H9 (cell line): ENCODE data around the gene ZFR2. TPM values are rescaled to one million over a fixed set of nuclear protein-coding genes. Genes with fewer than 3 reads are reported as not detected.

Experiments
- DNase-seq: peaks from one replicate; pipeline ENCODE4 v3.0.0-alpha.2; 2017
- H2AFZ ChIP-seq: one replicate; pipeline ENCODE4 v1.6.1; 2013; ENCODE audit warnings: mild to moderate bottlenecking, low read length, control low read depth, moderate library complexity
- H2AK5ac ChIP-seq: 2 replicates; pipeline ENCODE4 v1.6.1; 2013; ENCODE audit warnings: low read length, control low read depth, mixed read lengths; ENCODE audit not compliant: insufficient read length
- H2BK120ac ChIP-seq: one replicate; pipeline ENCODE4 v1.6.1; 2013; ENCODE audit warnings: low read depth, mild to moderate bottlenecking, low read length, control low read depth, inconsistent platforms; ENCODE audit not compliant: poor library complexity, severe bottlenecking
- H2BK12ac ChIP-seq: 2 replicates; pipeline ENCODE4 v1.6.1; 2013; ENCODE audit warnings: low read length, control low read depth, mixed read lengths, low read depth; ENCODE audit not compliant: insufficient read length
- H2BK15ac ChIP-seq: 2 replicates; pipeline ENCODE4 v1.6.1; 2013; ENCODE audit warnings: low read depth, low read length, control low read depth
- H2BK20ac ChIP-seq: one replicate; pipeline ENCODE4 v1.6.1; 2013; ENCODE audit warnings: low read depth, mild to moderate bottlenecking, low read length, control low read depth, inconsistent platforms; ENCODE audit not compliant: poor library complexity, severe bottlenecking
- H2BK5ac ChIP-seq: 2 replicates; pipeline ENCODE4 v1.6.1; 2013; ENCODE audit warnings: low read length, control low read depth, mixed read lengths; ENCODE audit not compliant: insufficient read length
- H3K14ac ChIP-seq: 2 replicates; pipeline ENCODE4 v1.6.1; 2013; ENCODE audit warnings: low read length, control low read depth; ENCODE audit not compliant: insufficient read depth
- H3K18ac ChIP-seq: 2 replicates; pipeline ENCODE4 v1.6.1; 2013; ENCODE audit warnings: low read depth, mild to moderate bottlenecking, mixed read lengths, low read length, control low read depth; ENCODE audit not compliant: insufficient read length
- H3K23ac ChIP-seq: 2 replicates; pipeline ENCODE4 v1.6.1; 2013; ENCODE audit warnings: low read length, control low read depth, mixed read lengths, low read depth; ENCODE audit not compliant: insufficient read length
- H3K23me2 ChIP-seq: 2 replicates; pipeline ENCODE4 v1.6.1; 2013; ENCODE audit warnings: low read depth, mild to moderate bottlenecking, mixed read lengths, low read length, control low read depth; ENCODE audit not compliant: insufficient read length, poor library complexity, severe bottlenecking
- H3K27ac ChIP-seq: 2 replicates; pipeline ENCODE4 v1.5.1; 2013; ENCODE audit warnings: low read length, control low read depth, mixed read lengths, low read depth; ENCODE audit not compliant: insufficient read length
- H3K27me3 ChIP-seq: 2 replicates; pipeline ENCODE4 v1.6.1; 2013; ENCODE audit warnings: low read length, control low read depth, inconsistent platforms; ENCODE audit not compliant: insufficient read depth
- H3K4ac ChIP-seq: 2 replicates; pipeline ENCODE4 v1.6.1; 2013; ENCODE audit warnings: low read depth, mild to moderate bottlenecking, control low read depth, inconsistent platforms, low read length, moderate library complexity
- H3K4me1 ChIP-seq: 2 replicates; pipeline ENCODE4 v1.6.1; 2013; ENCODE audit warnings: low read length, control low read depth, inconsistent platforms; ENCODE audit not compliant: insufficient read depth
- H3K4me2 ChIP-seq: 2 replicates; pipeline ENCODE4 v1.6.1; 2013; ENCODE audit warnings: low read length, control low read depth, mixed read lengths; ENCODE audit not compliant: insufficient read length, insufficient read depth
- H3K56ac ChIP-seq: 2 replicates; pipeline ENCODE4 v1.6.1; 2013; ENCODE audit warnings: low read depth, mild to moderate bottlenecking, mixed read lengths, low read length, control low read depth; ENCODE audit not compliant: insufficient read length
- H3K79me1 ChIP-seq: 2 replicates; pipeline ENCODE4 v1.6.1; 2013; ENCODE audit warnings: low read depth, mild to moderate bottlenecking, moderate library complexity, low read length, control low read depth, inconsistent platforms; ENCODE audit not compliant: insufficient read depth, poor library complexity, severe bottlenecking
- H3K79me2 ChIP-seq: 2 replicates; pipeline ENCODE4 v1.6.1; 2013; ENCODE audit warnings: low read length, control low read depth, inconsistent platforms; ENCODE audit not compliant: insufficient read depth
- H3K9ac ChIP-seq: 2 replicates; pipeline ENCODE4 v1.6.1; 2013; ENCODE audit warnings: low read length, control low read depth, mixed read lengths; ENCODE audit not compliant: insufficient read length; ENCODE audit errors: extremely low read depth
- H3K9me3 ChIP-seq: one replicate; pipeline ENCODE4 v1.6.1; 2013; ENCODE audit warnings: low read depth, low read length, inconsistent platforms; ENCODE audit not compliant: control insufficient read depth
- H3T11ph ChIP-seq: one replicate; pipeline ENCODE4 v1.6.1; 2013; ENCODE audit warnings: mild to moderate bottlenecking, low read length, control low read depth, inconsistent platforms
- H4K20me1 ChIP-seq: one replicate; pipeline ENCODE4 v1.6.1; 2013; ENCODE audit not compliant: control insufficient read depth, insufficient read length, insufficient read depth
- H4K5ac ChIP-seq: 2 replicates; pipeline ENCODE4 v1.6.1; 2013; ENCODE audit warnings: low read depth, mild to moderate bottlenecking, mixed read lengths, low read length, control low read depth; ENCODE audit not compliant: insufficient read length
- H4K8ac ChIP-seq: replicated peaks from 2 replicates; pipeline ENCODE4 v1.6.1; 2013; ENCODE audit warnings: low read length, control low read depth, mixed read lengths, low read depth; ENCODE audit not compliant: insufficient read length
- H4K91ac ChIP-seq: 2 replicates; pipeline ENCODE4 v1.6.1; 2013; ENCODE audit warnings: low read depth, mild to moderate bottlenecking, moderate library complexity, mixed read lengths, low read length, control low read depth; ENCODE audit not compliant: insufficient read length
- H3K27ac Mint-ChIP-seq, 3 experiments: 2 replicates in 2 of 3; 3 replicates in 1 of 3; pipeline ENCODE4 v1.8.0; 2020 to 2021; ENCODE audit warnings: mixed read lengths in 3 of 3, mild to moderate bottlenecking in 1 of 3, moderate library complexity in 1 of 3
- H3K27me3 Mint-ChIP-seq: 2 replicates; pipeline ENCODE4 v1.8.0; 2021; ENCODE audit warnings: low read depth, mild to moderate bottlenecking, moderate library complexity, mixed read lengths
- H3K36me3 Mint-ChIP-seq, 3 experiments: 2 replicates in 2 of 3; 3 replicates in 1 of 3; pipeline ENCODE4 v1.8.0; 2020 to 2021; ENCODE audit warnings: low read depth in 3 of 3, mixed read lengths in 3 of 3; ENCODE audit not compliant: insufficient read depth in 1 of 3
- H3K4me1 Mint-ChIP-seq, 2 experiments: 2 replicates each; pipeline ENCODE4 v1.8.0; 2020; ENCODE audit warnings: mixed read lengths in 2 of 2
- H3K4me3 Mint-ChIP-seq, 2 experiments: 2 replicates in 1 of 2; 3 replicates in 1 of 2; pipeline ENCODE4 v1.8.0; 2020 to 2021; ENCODE audit warnings: mild to moderate bottlenecking in 2 of 2, mixed read lengths in 2 of 2, moderate library complexity in 1 of 2
- H3K9me3 Mint-ChIP-seq, 2 experiments: 2 replicates in 1 of 2; 3 replicates in 1 of 2; pipeline ENCODE4 v1.8.0; 2020; ENCODE audit warnings: mild to moderate bottlenecking in 2 of 2, mixed read lengths in 2 of 2, moderate library complexity in 1 of 2
- WGBS: extraction: QIAGEN DNeasy Blood & Tissue Kit; methylation state at CpG from one replicate; pipeline ENCODE4 v1.1.7; 2013; ENCODE audit warnings: missing lambda C conversion rate, low lambda C conversion rate, mixed read lengths; ENCODE audit not compliant: insufficient read length; ENCODE audit errors: extremely low coverage; 5-methylcytosine and 5-hydroxymethylcytosine counted together
- total RNA-seq: library from RNA; stranded (reverse); gene quantifications from 2 replicates; pipeline ENCODE4 v1.2.1, GENCODE V29; 2021
- TF ChIP-seq, protein P1 (sequence below): fragments of 200-600 bp; sonication (generic); conservative IDR thresholded peaks from 3 replicates; pipeline ENCODE4 v1.8.0; 2021; ENCODE audit warnings: antibody characterized with exemption, mild to moderate bottlenecking

The ZFR2 gene
- total RNA-seq, 1 experiment from 2014 or later: 18.3 TPM

GRCh38 chr19:3790209-3790734 lies 78.6 kb downstream of the ZFR2 start:
- peaks cover 2% of the 10 kb centered on the region; the same call in 1 of the 2 replicates for H3K27me3 ChIP-seq
- H3K27ac ChIP-seq: no peak overlapping the region
- Mint-ChIP-seq H3K27me3 (peaks cover 63% of the 10 kb centered on the region), H3K4me1 (peaks cover 3% of the 10 kb centered on the region in 2 experiments; a peak in 3 of 4 replicates), H3K27ac (no peak overlapping the region), H3K36me3 (no peaks in the 10 kb centered on the region), H3K4me3 (no peak overlapping the region), H3K9me3 (peaks cover 0 to 3% of the 10 kb centered on the region in 2 experiments; a peak in 4 of 5 replicates)
- no peaks in the 10 kb centered on the region for H3K79me1 ChIP-seq
- TF ChIP-seq, protein P1, sequence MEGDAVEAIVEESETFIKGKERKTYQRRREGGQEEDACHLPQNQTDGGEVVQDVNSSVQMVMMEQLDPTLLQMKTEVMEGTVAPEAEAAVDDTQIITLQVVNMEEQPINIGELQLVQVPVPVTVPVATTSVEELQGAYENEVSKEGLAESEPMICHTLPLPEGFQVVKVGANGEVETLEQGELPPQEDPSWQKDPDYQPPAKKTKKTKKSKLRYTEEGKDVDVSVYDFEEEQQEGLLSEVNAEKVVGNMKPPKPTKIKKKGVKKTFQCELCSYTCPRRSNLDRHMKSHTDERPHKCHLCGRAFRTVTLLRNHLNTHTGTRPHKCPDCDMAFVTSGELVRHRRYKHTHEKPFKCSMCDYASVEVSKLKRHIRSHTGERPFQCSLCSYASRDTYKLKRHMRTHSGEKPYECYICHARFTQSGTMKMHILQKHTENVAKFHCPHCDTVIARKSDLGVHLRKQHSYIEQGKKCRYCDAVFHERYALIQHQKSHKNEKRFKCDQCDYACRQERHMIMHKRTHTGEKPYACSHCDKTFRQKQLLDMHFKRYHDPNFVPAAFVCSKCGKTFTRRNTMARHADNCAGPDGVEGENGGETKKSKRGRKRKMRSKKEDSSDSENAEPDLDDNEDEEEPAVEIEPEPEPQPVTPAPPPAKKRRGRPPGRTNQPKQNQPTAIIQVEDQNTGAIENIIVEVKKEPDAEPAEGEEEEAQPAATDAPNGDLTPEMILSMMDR: no peak
- no peak overlapping the region for H2BK20ac ChIP-seq
- no peak overlapping the region for H4K91ac ChIP-seq
- H4K20me1 ChIP-seq: no peaks in the 10 kb centered on the region
- H3K56ac ChIP-seq: no peak overlapping the region
- H3K9ac ChIP-seq: no peak overlapping the region
- H3K4ac ChIP-seq: no peak overlapping the region
- H3T11ph ChIP-seq: no peak overlapping the region
- H3K79me2 ChIP-seq: no peaks in the 10 kb centered on the region
- no peak overlapping the region for H3K23ac ChIP-seq
- H3K14ac ChIP-seq: no peak overlapping the region
- H3K4me1 ChIP-seq: no peaks in the 10 kb centered on the region
- no peak overlapping the region for H2BK12ac ChIP-seq
- no peak overlapping the region for H2AK5ac ChIP-seq
- H3K4me2 ChIP-seq: no peak overlapping the region
- no peak overlapping the region for H2AFZ ChIP-seq
- no peak overlapping the region for H2BK120ac ChIP-seq
- no peak overlapping the region for H2BK5ac ChIP-seq
- no peak overlapping the region for H2BK15ac ChIP-seq
- H4K8ac ChIP-seq: no peak overlapping the region
- peak; percentile 18 for DNase-seq
- H4K5ac ChIP-seq: no peak overlapping the region
- H3K23me2 ChIP-seq: no peaks in the 10 kb centered on the region
- no peaks in the 10 kb centered on the region for H3K9me3 ChIP-seq
- WGBS: no CpG with 5 or more reads among the region's 6 CpGs
- no peak overlapping the region for H3K18ac ChIP-seq
